HG02943 (cell line): ENCODE results near the gene CALD1.

Experiments used
- ATAC-seq: cut with Tn5 transposase; IDR thresholded peaks from one replicate; pipeline ENCODE4 v1.9.1; 2021; ENCODE audit warnings: mild to moderate bottlenecking, low read depth, moderate library complexity; ENCODE audit not compliant: unreplicated experiment

CALD1 gene

GRCh38 chr7:134784251-134785049, 5.0 kb downstream of the CALD1 start:
- ATAC-seq = no peak

GRCh38 chr7:134785842-134786241, 6.4 kb downstream of the CALD1 start:
- no peak for ATAC-seq

DNA sequence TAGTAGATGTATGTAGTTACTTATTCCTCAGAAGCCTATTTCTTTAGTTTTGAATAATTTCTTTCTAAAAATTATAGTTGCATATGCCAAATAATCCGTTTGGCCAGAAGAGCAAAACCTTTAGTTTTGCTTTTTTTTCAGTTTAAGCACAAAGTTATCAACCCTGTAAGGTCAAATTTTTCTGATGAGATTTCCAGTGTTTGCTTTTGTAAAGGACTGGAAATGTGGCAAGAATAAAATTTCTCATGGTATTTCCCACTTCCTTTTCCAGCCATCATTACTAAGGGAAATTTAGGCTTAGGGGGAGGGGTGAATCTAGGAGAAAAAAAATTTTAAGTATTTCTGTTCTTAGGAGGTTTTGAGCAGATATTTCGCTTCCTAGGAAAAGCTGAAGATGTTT, 7.6 kb downstream of the CALD1 start:
- ATAC-seq = no peak

DNA sequence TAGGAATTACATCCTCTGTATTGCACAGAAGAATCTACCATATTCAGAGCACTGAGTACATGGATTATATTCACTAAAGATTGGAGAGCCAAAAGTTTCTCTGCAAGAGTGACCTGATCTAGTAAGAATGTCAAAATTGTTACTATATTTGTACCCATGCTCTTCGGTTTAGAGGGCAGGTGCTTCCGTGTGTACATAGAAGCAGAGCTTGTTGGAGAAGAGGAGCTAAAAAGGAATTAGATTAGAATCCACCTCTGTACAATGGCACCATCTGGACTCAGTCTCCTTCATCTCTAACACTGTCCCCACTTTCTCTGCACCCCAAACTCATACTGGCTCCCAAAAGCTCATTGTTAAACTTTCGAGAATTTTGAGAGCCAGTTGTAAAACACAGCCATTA, 8.3 kb downstream of the CALD1 start:
- ATAC-seq = no peak

GRCh38 chr7:134788191-134788590, 8.8 kb downstream of the CALD1 start:
- no peak for ATAC-seq

DNA sequence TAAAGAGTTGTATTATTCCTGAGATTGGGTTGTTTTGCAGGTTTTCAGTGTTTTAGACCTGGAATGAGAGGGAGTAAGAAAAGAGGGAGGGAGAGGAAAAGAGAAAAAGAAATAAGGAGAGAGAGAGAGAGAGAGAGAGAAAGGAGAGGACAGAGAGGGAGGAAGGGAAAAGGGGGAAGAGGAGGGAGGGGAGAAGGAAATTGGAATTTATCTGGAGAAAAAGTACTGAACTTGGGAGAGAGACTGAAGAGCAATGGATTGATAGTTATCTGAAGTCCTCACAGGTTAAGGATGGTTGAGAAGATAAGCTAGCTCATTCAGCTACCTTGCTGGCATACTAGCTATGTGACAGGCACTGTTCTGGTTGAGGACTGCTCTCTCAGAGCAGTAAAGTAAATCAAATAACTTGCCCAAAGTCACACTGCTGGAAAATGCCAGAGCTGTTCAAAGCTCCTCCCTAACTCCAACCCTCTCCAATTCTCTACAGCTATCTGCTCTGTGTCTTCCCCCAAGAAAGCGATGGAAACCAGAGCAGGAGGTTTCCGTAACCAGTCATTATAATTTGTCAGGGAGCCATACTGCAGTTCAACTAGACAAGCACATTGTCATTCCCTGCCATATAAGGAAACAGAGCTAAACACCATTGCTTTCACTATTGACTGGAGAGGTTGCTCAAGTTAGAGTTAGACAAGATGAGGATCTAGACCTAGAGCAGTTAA, 10.7 kb downstream of the CALD1 start:
- ATAC-seq = no peak

- no peak for ATAC-seq
Measured at GRCh38 chr7:134792968-134793367, 13.5 kb downstream of the CALD1 start.

DNA sequence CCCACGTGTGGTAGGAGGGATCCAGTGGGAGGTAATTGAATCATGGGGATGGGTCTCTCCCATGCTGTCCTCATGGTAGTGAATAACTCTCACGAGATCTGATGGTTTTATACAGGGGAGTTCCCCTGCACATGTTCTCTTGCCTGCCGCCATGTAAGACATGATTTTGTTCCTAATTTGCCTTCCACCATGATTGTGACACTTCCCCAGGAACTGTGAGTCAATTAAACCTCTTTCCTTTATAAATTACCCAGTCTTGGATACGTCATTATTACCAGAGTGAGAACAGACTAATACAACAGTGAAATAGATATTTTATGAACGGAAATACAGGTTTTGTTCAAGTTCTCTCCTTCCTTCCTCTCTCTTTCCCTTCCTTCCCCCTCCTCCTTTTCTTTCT, 15.8 kb downstream of the CALD1 start:
- ATAC-seq = no peak

- no peak for ATAC-seq
Measured at GRCh38 chr7:134798155-134798554, 18.7 kb downstream of the CALD1 start.

DNA sequence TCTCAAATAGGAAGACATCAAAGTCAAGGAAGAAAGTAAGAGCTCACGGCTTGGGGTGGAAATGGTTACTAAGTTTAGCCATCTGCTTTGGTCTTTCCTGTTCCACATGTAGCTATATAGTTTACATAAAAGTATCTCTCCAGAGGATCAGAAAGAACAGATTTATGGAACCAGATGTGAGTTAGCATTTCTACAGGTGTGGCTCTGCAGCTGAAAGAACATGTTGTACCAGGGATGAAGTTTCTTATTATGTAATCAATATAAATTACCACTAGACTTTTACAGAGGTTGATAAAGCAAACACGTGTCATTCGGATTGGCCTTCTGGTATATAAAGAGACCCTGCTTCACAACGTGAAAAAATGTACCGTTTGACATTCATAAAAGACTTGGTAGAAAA, 19.9 kb downstream of the CALD1 start:
- no peak for ATAC-seq

GRCh38 chr7:134802762-134803161, 23.3 kb downstream of the CALD1 start:
- ATAC-seq = no peak

DNA sequence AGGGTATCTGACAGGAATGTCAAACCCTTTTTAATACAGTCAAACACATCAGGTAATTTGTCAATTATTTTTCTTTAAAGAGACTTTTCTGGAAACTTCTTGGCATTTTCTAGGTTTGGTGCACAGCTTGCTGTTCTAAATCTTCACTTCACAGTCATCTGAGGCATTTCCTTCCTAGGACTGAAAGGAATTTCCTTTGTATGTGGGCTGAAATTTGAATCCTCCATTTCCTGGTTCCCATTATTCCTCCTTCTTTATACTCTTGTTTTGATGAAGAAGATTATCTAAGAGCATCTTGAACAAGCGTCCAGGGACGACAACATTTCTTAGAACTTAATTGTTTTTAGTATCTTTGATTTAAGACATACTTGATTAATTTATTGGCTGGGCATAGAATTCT, 24.9 kb downstream of the CALD1 start:
- no peak for ATAC-seq

DNA sequence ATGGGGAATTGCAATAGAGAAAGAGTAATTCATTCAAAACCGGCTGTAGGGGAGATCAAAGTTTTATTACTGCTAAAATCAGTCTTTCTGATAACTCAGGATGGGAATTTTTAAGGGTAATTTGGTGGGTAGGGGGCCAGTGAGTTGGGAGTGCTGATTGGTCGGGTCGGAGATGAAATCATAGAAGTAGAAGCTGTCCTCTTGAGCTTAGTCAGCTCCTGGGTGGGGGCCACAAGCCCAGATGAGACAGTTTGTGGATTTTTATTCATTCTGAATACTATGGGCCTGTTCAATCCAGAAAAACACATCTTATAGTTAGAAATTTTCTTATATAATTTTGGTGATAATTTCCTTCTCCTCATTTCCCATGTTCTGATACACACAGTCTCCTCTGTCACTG, 25.4 kb downstream of the CALD1 start:
- ATAC-seq = no peak

DNA sequence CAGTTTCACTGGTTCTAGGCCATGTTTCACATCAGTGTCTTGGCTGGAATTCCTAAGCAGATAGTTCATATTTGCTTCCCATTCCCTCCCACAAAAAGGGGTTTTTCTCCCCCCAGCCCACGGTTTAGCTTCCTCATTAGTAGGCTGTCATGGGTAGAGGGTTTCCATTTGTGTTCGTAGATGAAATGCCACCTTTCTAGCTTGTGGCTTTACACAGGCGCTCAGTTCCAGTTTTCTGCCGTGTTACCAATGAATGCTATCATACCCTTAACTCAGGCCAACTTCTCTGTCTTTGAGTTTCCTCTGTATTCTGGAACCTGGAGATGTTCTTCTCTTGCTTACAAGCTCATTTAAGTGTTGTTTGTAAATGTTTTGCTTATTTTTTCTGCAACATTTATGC, 26.8 kb downstream of the CALD1 start:
- no peak for ATAC-seq

- no peak for ATAC-seq
Measured at GRCh38 chr7:134809616-134810015, 30.2 kb downstream of the CALD1 start.

GRCh38 chr7:134811765-134812164, 32.3 kb downstream of the CALD1 start:
- ATAC-seq = no peak

DNA sequence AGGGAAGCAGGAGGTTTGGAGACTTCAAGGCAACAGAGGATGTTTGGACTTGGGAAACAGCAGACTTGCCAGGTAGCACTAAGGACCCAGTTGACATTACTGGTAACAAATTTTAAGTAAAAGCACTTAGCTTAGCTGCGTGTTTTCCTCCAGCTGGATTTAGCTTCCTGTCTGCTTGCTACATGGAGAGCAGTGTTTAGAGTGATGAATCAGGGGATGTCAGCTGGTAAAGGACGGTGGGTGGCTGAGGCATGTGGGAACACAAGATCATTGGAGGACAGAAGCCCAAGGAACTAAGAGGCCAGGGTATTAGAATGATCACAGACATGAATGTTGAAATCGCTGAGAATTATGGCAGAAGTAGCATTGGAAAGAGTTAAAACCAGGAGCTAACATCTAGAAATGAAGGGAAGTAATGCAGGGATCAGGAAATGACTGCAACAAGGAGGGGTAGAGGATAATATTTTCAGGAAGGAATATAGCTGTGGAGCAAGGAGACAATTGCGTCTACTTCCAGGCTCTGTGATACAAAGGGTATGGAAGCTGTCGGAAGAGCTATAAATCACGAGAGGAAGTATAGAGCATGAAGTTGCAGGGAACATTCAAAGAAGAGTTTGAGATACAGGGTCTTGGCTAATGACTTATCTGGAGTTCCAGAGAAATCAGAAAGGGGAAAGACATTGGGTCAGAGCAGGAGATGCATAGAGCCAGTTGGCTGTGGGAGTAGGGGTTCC, 34.4 kb downstream of the CALD1 start:
- no peak for ATAC-seq

DNA sequence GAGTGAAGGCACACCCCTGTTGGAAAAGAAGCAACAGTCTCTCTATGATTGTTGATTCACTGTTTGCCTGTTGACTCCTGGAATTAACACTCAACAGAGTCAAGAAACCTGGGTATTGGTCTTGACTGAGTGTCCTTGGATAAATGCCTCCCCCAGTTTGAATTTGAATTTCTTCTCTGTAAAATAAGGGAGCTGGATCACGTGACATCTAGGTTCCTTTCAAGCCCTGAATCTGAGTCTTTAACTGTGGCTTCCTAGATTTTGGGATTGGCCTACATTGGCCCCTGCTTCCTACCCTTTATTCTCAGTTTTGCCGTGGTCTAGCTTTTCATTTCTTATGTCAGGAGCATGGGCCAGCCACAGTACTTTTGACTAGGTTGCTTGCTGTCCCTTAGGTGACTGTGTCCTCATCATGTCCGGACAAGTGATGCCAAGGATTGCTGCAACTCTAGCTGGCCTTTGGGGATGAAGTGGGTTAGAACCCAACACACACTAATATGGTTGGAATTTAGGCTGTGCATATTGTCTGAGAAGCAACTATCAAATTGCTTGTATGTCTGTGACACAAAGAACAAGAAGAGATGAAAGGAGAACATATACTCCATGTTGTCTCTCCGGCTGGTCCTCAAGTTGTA, 35.4 kb downstream of the CALD1 start:
- no peak for ATAC-seq

DNA sequence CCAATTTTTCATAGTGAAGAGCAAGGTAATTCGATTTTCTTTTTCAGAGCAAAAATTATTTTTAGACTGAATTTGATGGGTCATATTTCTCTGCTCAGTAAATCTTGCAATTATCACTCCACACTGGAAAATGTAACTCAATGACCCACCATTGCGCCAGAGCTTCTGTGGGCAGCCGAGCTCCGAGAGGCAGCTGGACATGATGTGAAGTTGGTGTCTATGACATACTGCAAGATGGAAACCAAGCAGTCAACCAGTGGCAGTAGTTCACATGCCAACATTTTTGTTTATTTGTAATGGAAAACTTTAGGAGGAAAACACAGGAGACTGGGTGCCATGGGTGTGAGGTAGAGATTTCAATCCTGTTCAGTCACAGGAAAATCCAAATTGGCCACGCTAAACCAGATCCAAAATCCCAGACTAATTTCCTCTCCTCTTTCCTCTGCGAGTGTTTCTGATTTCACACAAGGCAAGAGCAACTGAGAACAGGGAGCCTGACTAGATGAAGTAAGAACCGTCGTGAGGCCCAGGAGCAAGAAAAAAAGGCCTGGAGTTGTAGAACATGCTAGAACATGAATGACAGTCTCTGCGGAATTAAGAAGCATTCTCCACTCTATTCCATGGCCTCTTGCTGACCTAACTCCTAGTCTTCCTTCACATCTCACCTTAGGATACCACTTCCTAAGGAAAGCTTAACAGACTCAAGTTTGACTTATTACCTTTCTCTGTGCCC, 39.3 kb downstream of the CALD1 start:
- ATAC-seq = no peak

- ATAC-seq = no peak
Measured at GRCh38 chr7:134819401-134819800, 40.0 kb downstream of the CALD1 start.
